HG03159 (cell line): ENCODE measurements around the gene SIGLEC11.
"Not testable (repeated sequence)": the region's sequence is repeated elsewhere in the genome, so short reads cannot be mapped to it uniquely, and the experiment has no call there.

Source experiments
- ATAC-seq: cut with Tn5 transposase; IDR thresholded peaks from one replicate; pipeline ENCODE4 v1.9.1; 2021; ENCODE audit warnings: mild to moderate bottlenecking, moderate library complexity; ENCODE audit not compliant: unreplicated experiment

SIGLEC11 gene

GRCh38 chr19:49927526-49928264, 33.3 kb downstream of the SIGLEC11 start:
- no peak for ATAC-seq

- no peak for ATAC-seq
These were observed 34.5 kb downstream of the SIGLEC11 start for GRCh38 chr19:49926515-49926914.

GRCh38 chr19:49925486-49925885, 35.5 kb downstream of the SIGLEC11 start:
- ATAC-seq, result no peak

- not testable (repeated sequence) for ATAC-seq
These were observed 36.1 kb downstream of the SIGLEC11 start for GRCh38 chr19:49924881-49925210.

- ATAC-seq, result no peak
These were observed 36.7 kb downstream of the SIGLEC11 start for GRCh38 chr19:49924004-49924880.

- ATAC-seq, result no peak
These were observed 37.6 kb downstream of the SIGLEC11 start for GRCh38 chr19:49923055-49924003.

GRCh38 chr19:49921871-49922795, 38.8 kb downstream of the SIGLEC11 start:
- no peak for ATAC-seq

- no peak for ATAC-seq
These were observed 40.2 kb downstream of the SIGLEC11 start for GRCh38 chr19:49920624-49921363.

- ATAC-seq, result no peak
These were observed 42.9 kb downstream of the SIGLEC11 start for GRCh38 chr19:49918089-49918488.

- ATAC-seq, result no peak
These were observed 43.9 kb downstream of the SIGLEC11 start for GRCh38 chr19:49916839-49917733.

GRCh38 chr19:49915271-49915670, 45.7 kb downstream of the SIGLEC11 start:
- ATAC-seq, result no peak

GRCh38 chr19:49913720-49914119, 47.3 kb downstream of the SIGLEC11 start:
- no peak for ATAC-seq

GRCh38 chr19:49912965-49913685, 47.8 kb downstream of the SIGLEC11 start:
- no peak for ATAC-seq

- ATAC-seq, result peak; percentile 44
These were observed 49.4 kb downstream of the SIGLEC11 start for GRCh38 chr19:49911381-49912145.

- ATAC-seq, result no peak
These were observed 50.8 kb downstream of the SIGLEC11 start for GRCh38 chr19:49910179-49910578.

GRCh38 chr19:49908480-49909420, 52.2 kb downstream of the SIGLEC11 start:
- ATAC-seq, result no peak
